ENCODE results near the gene AMPD2.

The AMPD2 gene

GRCh38 chr1:109616391-109616790 lies 3.2 kb upstream of the AMPD2 start:
- no peak for DNase-seq (ENCODE audit: low read depth, low spot score)

- no peak for DNase-seq (ENCODE audit: low read depth, low spot score)
Measured at GRCh38 chr1:109617291-109617801, 2.3 kb upstream of the AMPD2 start.

GRCh38 chr1:109618661-109619575 lies 719 bp upstream of the AMPD2 start:
- DNase-seq (ENCODE audit: low read depth, low spot score): no peak

GRCh38 chr1:109620401-109620791 lies 759 bp downstream of the AMPD2 start:
- DNase-seq (ENCODE audit: low read depth, low spot score): no peak

- DNase-seq (ENCODE audit: low read depth, low spot score): peak; percentile 93
Measured at GRCh38 chr1:109620841-109621286, 1.2 kb downstream of the AMPD2 start.

- DNase-seq (ENCODE audit: low read depth, low spot score): no peak
Measured at GRCh38 chr1:109621379-109622136, 1.9 kb downstream of the AMPD2 start.

GRCh38 chr1:109622137-109622892 lies 2.7 kb downstream of the AMPD2 start:
- DNase-seq (ENCODE audit: low read depth, low spot score): no peak

- no peak for DNase-seq (ENCODE audit: low read depth, low spot score)
Measured at GRCh38 chr1:109622895-109623294, 3.3 kb downstream of the AMPD2 start.

GRCh38 chr1:109623601-109624161 lies 4.0 kb downstream of the AMPD2 start:
- DNase-seq (ENCODE audit: low read depth, low spot score): no peak

- DNase-seq (ENCODE audit: low read depth, low spot score): no peak
Measured at GRCh38 chr1:109624201-109625010, 4.8 kb downstream of the AMPD2 start.

GRCh38 chr1:109625176-109625575 lies 5.5 kb downstream of the AMPD2 start:
- DNase-seq (ENCODE audit: low read depth, low spot score): no peak

- DNase-seq (ENCODE audit: low read depth, low spot score): no peak
Measured at GRCh38 chr1:109625601-109626560, 6.2 kb downstream of the AMPD2 start.

- no peak for DNase-seq (ENCODE audit: low read depth, low spot score)
Measured at GRCh38 chr1:109626682-109627408, 7.2 kb downstream of the AMPD2 start.

- DNase-seq (ENCODE audit: low read depth, low spot score): no peak
Measured at GRCh38 chr1:109627692-109628399, 8.2 kb downstream of the AMPD2 start.

- no peak for DNase-seq (ENCODE audit: low read depth, low spot score)
Measured at GRCh38 chr1:109628540-109629321, 9.1 kb downstream of the AMPD2 start.

- no peak for DNase-seq (ENCODE audit: low read depth, low spot score)
Measured at GRCh38 chr1:109629372-109630030, 9.9 kb downstream of the AMPD2 start.
